OCI-LY3 (cell line): ENCODE data around the gene HS6ST2.

ENCODE experiments used
- EZH2phosphoT487 ChIP-seq: fragments of 200-600 bp; shearing (Covaris generic); IDR thresholded peaks from 2 replicates; pipeline ENCODE4 v1.6.1; 2018; ENCODE audit warnings: antibody characterized with exemption, mixed run types, low read depth
- TF ChIP-seq, protein P1 (sequence below): fragments of 200-600, 300-600 bp; sonication (generic); IDR thresholded peaks from 2 replicates; pipeline ENCODE4 v1.5.1; 2014; ENCODE audit warnings: antibody characterized with exemption, low read length, low read depth

DNA sequence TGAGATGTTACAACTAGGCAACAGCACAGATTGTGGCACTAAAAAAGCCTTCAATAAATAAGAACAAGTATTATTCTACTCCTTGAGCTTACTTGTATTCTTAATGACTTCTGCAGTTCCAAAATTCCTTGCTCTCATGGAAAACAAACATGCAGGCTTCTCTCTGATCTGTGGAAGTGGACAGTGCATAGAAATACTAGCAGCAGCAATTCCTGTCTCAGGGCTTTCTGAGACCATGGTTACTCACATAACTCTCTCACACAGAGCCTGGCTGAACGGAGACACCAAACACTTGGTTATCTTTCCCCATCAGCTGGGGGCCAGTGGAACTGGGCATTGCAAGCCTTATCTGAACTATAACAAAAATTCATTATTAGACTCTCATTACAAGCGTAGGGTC, 32.4 kb upstream of the HS6ST2 start:
- TF ChIP-seq, protein P1, sequence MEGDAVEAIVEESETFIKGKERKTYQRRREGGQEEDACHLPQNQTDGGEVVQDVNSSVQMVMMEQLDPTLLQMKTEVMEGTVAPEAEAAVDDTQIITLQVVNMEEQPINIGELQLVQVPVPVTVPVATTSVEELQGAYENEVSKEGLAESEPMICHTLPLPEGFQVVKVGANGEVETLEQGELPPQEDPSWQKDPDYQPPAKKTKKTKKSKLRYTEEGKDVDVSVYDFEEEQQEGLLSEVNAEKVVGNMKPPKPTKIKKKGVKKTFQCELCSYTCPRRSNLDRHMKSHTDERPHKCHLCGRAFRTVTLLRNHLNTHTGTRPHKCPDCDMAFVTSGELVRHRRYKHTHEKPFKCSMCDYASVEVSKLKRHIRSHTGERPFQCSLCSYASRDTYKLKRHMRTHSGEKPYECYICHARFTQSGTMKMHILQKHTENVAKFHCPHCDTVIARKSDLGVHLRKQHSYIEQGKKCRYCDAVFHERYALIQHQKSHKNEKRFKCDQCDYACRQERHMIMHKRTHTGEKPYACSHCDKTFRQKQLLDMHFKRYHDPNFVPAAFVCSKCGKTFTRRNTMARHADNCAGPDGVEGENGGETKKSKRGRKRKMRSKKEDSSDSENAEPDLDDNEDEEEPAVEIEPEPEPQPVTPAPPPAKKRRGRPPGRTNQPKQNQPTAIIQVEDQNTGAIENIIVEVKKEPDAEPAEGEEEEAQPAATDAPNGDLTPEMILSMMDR, result no peak
- no peak for TF ChIP-seq EZH2phosphoT487
